Mesenchymal stem cell (in vitro differentiated cells and primary cell): ENCODE data around the gene SNED1.

Source experiments
- DNase-seq: peaks from one replicate; pipeline ENCODE4 v3.0.0-alpha.2; 2013
- H2AFZ ChIP-seq: one replicate; pipeline ENCODE4 v1.6.1; 2013; ENCODE audit warnings: low read depth, mild to moderate bottlenecking, control low read depth, inconsistent platforms, low read length, moderate library complexity
- H2AK5ac ChIP-seq: 2 replicates; pipeline ENCODE4 v1.6.1; 2013; ENCODE audit warnings: low read length, moderate library complexity, mild to moderate bottlenecking, inconsistent platforms; ENCODE audit not compliant: severe bottlenecking
- H2BK120ac ChIP-seq: one replicate; pipeline ENCODE4 v1.6.1; 2013; ENCODE audit warnings: low read depth, mild to moderate bottlenecking, inconsistent platforms, low read length, moderate library complexity
- H2BK12ac ChIP-seq, 2 experiments: one replicate each; pipeline ENCODE4 v1.6.1; 2013; ENCODE audit warnings: inconsistent platforms in 2 of 2, low read length in 2 of 2, mild to moderate bottlenecking in 2 of 2, moderate library complexity in 2 of 2, control low read depth in 1 of 2
- H2BK15ac ChIP-seq: one replicate; pipeline ENCODE4 v1.6.1; 2013; ENCODE audit warnings: mild to moderate bottlenecking, low read depth, inconsistent platforms; ENCODE audit not compliant: poor library complexity, severe bottlenecking
- H2BK5ac ChIP-seq: 2 replicates; pipeline ENCODE4 v1.6.1; 2013; ENCODE audit warnings: low read depth, mild to moderate bottlenecking, low read length, control low read depth, inconsistent platforms; ENCODE audit not compliant: poor library complexity, severe bottlenecking
- H3K14ac ChIP-seq, 2 experiments: one replicate each; pipeline ENCODE4 v1.6.1; 2013; ENCODE audit warnings: inconsistent platforms in 2 of 2, low read length in 2 of 2, control low read depth in 1 of 2, mild to moderate bottlenecking in 1 of 2, moderate library complexity in 1 of 2
- H3K18ac ChIP-seq, 2 experiments: one replicate each; pipeline ENCODE4 v1.6.1; 2013; ENCODE audit warnings: inconsistent platforms in 2 of 2, low read length in 2 of 2, control low read depth in 1 of 2, low read depth in 1 of 2, mild to moderate bottlenecking in 1 of 2
- H3K23ac ChIP-seq, 2 experiments: one replicate each; pipeline ENCODE4 v1.6.1; 2013; ENCODE audit warnings: inconsistent platforms in 2 of 2, low read length in 2 of 2, mild to moderate bottlenecking in 2 of 2, moderate library complexity in 2 of 2, control low read depth in 1 of 2
- H3K27ac ChIP-seq: 2 replicates; pipeline ENCODE4 v1.5.1; 2013; ENCODE audit warnings: mild to moderate bottlenecking, moderate library complexity, low read length, control low read depth, inconsistent platforms; ENCODE audit not compliant: poor library complexity, severe bottlenecking
- H3K27me3 ChIP-seq, 2 experiments: 2 replicates each; pipeline versions ENCODE4 v1.6.1 to v1.7.0; 2013; ENCODE audit warnings: low read length in 2 of 2, mild to moderate bottlenecking in 2 of 2, moderate library complexity in 2 of 2, control low read depth in 1 of 2, inconsistent platforms in 1 of 2; ENCODE audit not compliant: control insufficient read depth in 1 of 2, insufficient read depth in 1 of 2
- H3K36me3 ChIP-seq, 2 experiments: 2 replicates each; pipeline versions ENCODE4 v1.6.1 to v1.7.0; 2013; ENCODE audit warnings: low read length in 2 of 2, control low read depth in 1 of 2, inconsistent platforms in 1 of 2, low read depth in 1 of 2, mild to moderate bottlenecking in 1 of 2; ENCODE audit not compliant: insufficient read depth in 2 of 2, control insufficient read depth in 1 of 2
- H3K4ac ChIP-seq, 2 experiments: one replicate each; pipeline ENCODE4 v1.6.1; 2013; ENCODE audit warnings: inconsistent platforms in 2 of 2, low read length in 2 of 2, mild to moderate bottlenecking in 2 of 2, moderate library complexity in 2 of 2, control low read depth in 1 of 2, low read depth in 1 of 2
- H3K4me1 ChIP-seq: 2 replicates; pipeline ENCODE4 v1.6.1; 2013; ENCODE audit warnings: low read depth, low read length, control low read depth; ENCODE audit not compliant: control insufficient read depth, insufficient read depth
- H3K4me2 ChIP-seq: 2 replicates; pipeline ENCODE4 v1.6.1; 2013; ENCODE audit warnings: low read length, mild to moderate bottlenecking, inconsistent platforms; ENCODE audit not compliant: poor library complexity, severe bottlenecking
- H3K4me3 ChIP-seq, 2 experiments: 2 replicates each; pipeline versions ENCODE4 v1.5.1 to v1.7.0; 2013; ENCODE audit warnings: low read length in 2 of 2, mild to moderate bottlenecking in 2 of 2, control low read depth in 1 of 2, low read depth in 1 of 2; ENCODE audit not compliant: insufficient read depth in 1 of 2
- H3K79me1 ChIP-seq: replicated peaks from 2 replicates; pipeline ENCODE4 v1.6.1; 2013; ENCODE audit warnings: mild to moderate bottlenecking, control low read depth, low read length, inconsistent platforms; ENCODE audit not compliant: poor library complexity, severe bottlenecking
- H3K9ac ChIP-seq: 2 replicates; pipeline ENCODE4 v1.7.0; 2013; ENCODE audit warnings: mild to moderate bottlenecking, low read length, moderate library complexity
- H3K9me3 ChIP-seq: 2 replicates; pipeline ENCODE4 v1.7.0; 2013; ENCODE audit warnings: mild to moderate bottlenecking, low read length; ENCODE audit not compliant: control insufficient read depth
- H4K8ac ChIP-seq: one replicate; pipeline ENCODE4 v1.6.1; 2013; ENCODE audit warnings: inconsistent platforms, mild to moderate bottlenecking, low read length, moderate library complexity
- H4K91ac ChIP-seq: one replicate; pipeline ENCODE4 v1.6.1; 2013; ENCODE audit warnings: mild to moderate bottlenecking, low read length, inconsistent platforms
- WGBS: methylation state at CpG from one replicate; pipeline ENCODE4 v1.1.7; 2013; ENCODE audit warnings: mixed read lengths; 5-methylcytosine and 5-hydroxymethylcytosine counted together

Gene SNED1

DNA sequence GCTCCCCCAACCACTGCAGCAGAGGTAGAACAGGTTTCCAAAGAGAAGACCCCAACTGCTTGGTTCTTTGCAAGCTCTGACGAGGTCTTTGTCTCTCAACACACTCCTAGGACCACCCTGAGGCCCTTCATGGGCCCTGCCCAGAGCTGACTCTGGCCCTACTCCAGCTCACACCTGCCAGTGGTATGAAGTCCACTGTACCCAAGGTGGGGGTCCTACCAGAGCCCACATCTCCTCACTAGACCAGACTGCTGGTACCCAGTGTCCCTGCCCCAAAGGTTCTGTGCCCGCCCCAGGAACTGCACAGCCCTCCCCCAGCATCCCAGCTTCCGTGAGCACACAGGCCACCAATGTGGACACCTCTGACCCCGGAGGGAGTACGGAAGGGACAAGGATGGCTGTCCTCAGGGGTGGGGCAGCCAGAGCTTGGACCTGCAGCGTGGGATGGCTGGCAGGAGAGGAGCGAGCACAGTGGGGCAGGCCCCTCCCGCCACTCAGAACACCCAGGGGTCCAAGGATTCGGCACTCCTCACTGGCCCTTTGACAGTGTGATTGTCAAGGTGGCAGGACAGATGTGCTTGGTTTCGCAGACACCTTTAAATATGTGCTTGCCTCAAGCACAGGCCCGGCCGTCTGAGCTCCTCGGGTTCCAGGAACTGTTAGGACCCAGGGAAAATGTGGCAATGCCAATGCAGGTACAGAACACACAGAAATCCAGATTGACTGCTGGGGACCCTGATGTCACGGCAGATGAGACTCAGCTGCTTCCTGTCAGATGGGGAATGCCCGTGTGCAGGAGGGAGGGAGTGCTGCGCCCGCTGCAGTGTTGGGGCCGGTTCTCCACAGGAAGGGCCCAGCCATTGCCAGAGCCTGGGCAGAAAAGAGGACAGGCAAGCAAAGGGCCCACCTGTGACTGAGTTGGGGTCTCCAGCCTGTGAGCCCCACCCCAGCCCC lies 52.5 kb downstream of the SNED1 start:
- no peak overlapping the region for H3K23ac ChIP-seq
- no peak for DNase-seq
- H3K27ac ChIP-seq = no peak overlapping the region
- H2AK5ac ChIP-seq = no peak overlapping the region
- no peaks in the 10 kb centered on the region for H3K9me3 ChIP-seq
- no peaks in the 10 kb centered on the region for H3K79me1 ChIP-seq
- H4K91ac ChIP-seq = no peak overlapping the region
- no peak overlapping the region for H2BK120ac ChIP-seq
- H3K4me1 ChIP-seq = peaks cover 2% of the 10 kb centered on the region
- no peak overlapping the region for H2BK15ac ChIP-seq
- no peak overlapping the region for H2AFZ ChIP-seq
- WGBS = 86% methylated on average over 18 of the region's 18 CpGs
- no peak overlapping the region for H3K4me3 ChIP-seq
- no peak overlapping the region for H4K8ac ChIP-seq
- H3K4me2 ChIP-seq = no peak overlapping the region
- no peak overlapping the region for H2BK5ac ChIP-seq
- H3K18ac ChIP-seq = no peak overlapping the region
- H3K14ac ChIP-seq = no peak overlapping the region
- no peak overlapping the region for H3K4ac ChIP-seq
- no peak overlapping the region for H3K9ac ChIP-seq
- no peak overlapping the region for H2BK12ac ChIP-seq
- peaks cover 0 to 100% of the 10 kb centered on the region in 2 experiments for H3K36me3 ChIP-seq
- H3K27me3 ChIP-seq = peaks cover 0 to 13% of the 10 kb centered on the region in 2 experiments

DNA sequence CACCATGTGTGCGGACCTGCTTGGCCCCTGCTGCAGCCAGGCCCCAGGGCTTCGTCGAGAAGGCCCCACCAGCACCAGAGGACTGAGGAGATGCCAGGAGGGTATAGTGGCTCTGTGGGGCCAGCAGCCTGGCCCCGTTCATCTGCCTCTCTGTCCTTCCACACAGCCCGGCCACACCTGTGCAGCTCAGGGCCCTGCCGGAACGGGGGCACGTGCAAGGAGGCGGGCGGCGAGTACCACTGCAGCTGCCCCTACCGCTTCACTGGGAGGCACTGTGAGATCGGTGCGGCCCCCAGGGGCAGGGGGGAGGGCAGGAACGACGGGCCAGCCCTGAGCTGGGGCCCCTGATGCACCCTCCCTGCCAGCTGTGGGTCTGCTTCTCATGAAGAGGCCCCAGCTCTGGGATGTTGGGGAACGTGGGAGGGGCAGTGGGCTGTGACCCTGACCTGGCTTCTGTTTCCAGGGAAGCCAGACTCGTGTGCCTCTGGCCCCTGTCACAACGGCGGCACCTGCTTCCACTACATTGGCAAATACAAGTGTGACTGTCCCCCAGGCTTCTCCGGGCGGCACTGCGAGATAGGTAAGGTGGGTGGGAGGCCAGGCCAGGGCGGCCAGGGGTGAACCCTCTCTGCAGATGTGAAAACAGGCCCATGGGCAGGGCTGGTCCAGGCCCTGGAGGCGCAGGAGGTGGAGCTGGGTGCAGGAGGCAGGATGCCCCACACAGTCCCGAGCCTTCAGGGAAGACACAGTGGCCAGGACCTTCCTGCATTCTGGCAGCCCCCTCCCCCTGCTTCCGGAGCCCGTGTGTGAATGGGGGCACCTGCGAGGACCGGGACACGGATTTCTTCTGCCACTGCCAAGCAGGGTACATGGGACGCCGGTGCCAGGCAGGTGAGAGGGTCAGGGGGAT lies 53.4 kb downstream of the SNED1 start:
- Histone ChIP-seq H3K23ac (no peak overlapping the region), H2BK15ac (no peak overlapping the region), H3K27ac (no peak overlapping the region), H3K27me3 (peaks cover 0 to 13% of the 10 kb centered on the region in 2 experiments), H3K9me3 (no peaks in the 10 kb centered on the region), H3K4me3 (no peak overlapping the region), H2BK120ac (no peak overlapping the region), H3K9ac (no peak overlapping the region), H3K4me1 (peaks cover 2% of the 10 kb centered on the region), H3K79me1 (no peaks in the 10 kb centered on the region), H3K14ac (no peak overlapping the region), H2BK12ac (no peak overlapping the region), H3K36me3 (peaks cover 0 to 97% of the 10 kb centered on the region in 2 experiments), H2AK5ac (no peak overlapping the region), H2BK5ac (no peak overlapping the region), H3K4ac (no peak overlapping the region), H4K8ac (no peak overlapping the region), H3K4me2 (no peak overlapping the region), H3K18ac (no peak overlapping the region), H4K91ac (no peak overlapping the region), H2AFZ (no peak overlapping the region)
- no peak for DNase-seq
- WGBS = 88% methylated on average over 30 of the region's 33 CpGs

DNA sequence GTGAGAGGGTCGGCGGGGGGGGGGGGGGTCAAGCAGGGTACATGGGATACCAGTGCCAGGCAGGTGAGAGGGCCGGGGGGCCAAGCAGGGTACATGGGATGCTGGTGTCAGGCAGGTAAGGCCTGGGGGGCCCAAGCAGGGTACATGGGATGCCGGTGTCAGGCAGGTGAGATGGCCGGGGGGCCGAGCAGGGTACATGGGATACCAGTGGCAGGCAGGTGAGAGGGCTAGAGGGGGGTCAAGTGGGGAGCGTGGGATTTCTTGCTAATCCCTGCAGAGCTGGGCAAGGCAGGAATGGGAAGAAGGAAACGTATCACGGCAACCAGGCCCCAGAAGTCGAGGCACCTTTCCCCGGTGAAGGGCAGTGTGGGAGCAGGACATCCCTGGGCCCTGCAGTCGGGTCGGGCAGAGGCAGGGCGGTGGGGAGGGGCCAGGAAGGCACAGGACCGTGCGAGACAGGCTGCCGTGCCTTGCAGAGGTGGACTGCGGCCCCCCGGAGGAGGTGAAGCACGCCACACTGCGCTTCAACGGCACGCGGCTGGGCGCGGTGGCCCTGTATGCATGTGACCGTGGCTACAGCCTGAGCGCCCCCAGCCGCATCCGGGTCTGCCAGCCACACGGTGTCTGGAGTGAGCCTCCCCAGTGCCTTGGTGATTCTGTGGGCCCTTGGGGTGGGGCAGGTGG lies 54.4 kb downstream of the SNED1 start:
- no peak for DNase-seq
- H2BK120ac ChIP-seq = no peak overlapping the region
- H3K9me3 ChIP-seq = no peaks in the 10 kb centered on the region
- 79% methylated on average over 30 of the region's 31 CpGs for WGBS
- H3K9ac ChIP-seq = no peak overlapping the region
- H3K27ac ChIP-seq = no peak overlapping the region
- no peak overlapping the region for H3K4me2 ChIP-seq
- no peak overlapping the region for H2BK5ac ChIP-seq
- no peak overlapping the region for H3K23ac ChIP-seq
- H3K4ac ChIP-seq = no peak overlapping the region
- no peak overlapping the region for H3K4me3 ChIP-seq
- peaks cover 2% of the 10 kb centered on the region for H3K4me1 ChIP-seq
- no peak overlapping the region for H4K91ac ChIP-seq
- H3K18ac ChIP-seq = no peak overlapping the region
- H3K27me3 ChIP-seq = peaks cover 0 to 13% of the 10 kb centered on the region in 2 experiments
- peaks cover 0 to 95% of the 10 kb centered on the region in 2 experiments for H3K36me3 ChIP-seq
- H4K8ac ChIP-seq = no peak overlapping the region
- no peak overlapping the region for H2BK15ac ChIP-seq
- no peak overlapping the region for H2AK5ac ChIP-seq
- H2AFZ ChIP-seq = no peak overlapping the region
- H3K14ac ChIP-seq = no peak overlapping the region
- H2BK12ac ChIP-seq = no peak overlapping the region
- H3K79me1 ChIP-seq = no peaks in the 10 kb centered on the region
